ENCODE results near the gene PXDN.

GRCh38 chr2:1685957-1686783 lies 58.1 kb downstream of the PXDN start:
- TF ChIP-seq EZH2 (IDR thresholded peaks at IDR 0.05; ENCODE audit: borderline replicate concordance, insufficient read depth, low read depth, low read length, poor library complexity, severe bottlenecking) (no peak), CTCF (IDR thresholded peaks at IDR 0.05) (no peak)
